DOHH2 (cell line): ENCODE data around the gene SLC8B1.

Experiments
- H3F3A ChIP-seq: fragments of 200-600 bp; sonication (generic), shearing (Covaris generic); 2 replicates; pipeline ENCODE4 v1.6.0; 2016; ENCODE audit warnings: antibody characterized with exemption, mild to moderate bottlenecking; ENCODE audit not compliant: control insufficient read depth, insufficient read depth
- H3K27ac ChIP-seq: fragments of 200-600 bp; sonication (generic); 2 replicates; pipeline ENCODE4 v1.5.1; 2014; ENCODE audit warnings: low read depth, mild to moderate bottlenecking, low read length, moderate library complexity
- H3K27me3 ChIP-seq: fragments of 200-600 bp; sonication (generic); 2 replicates; pipeline ENCODE4 v1.6.1; 2014; ENCODE audit warnings: mild to moderate bottlenecking, low read length, mixed read lengths; ENCODE audit not compliant: control insufficient read depth
- H3K36me3 ChIP-seq: fragments of 200-600 bp; sonication (generic); 2 replicates; pipeline ENCODE4 v1.6.1; 2014; ENCODE audit warnings: mild to moderate bottlenecking, low read length, moderate library complexity, mixed read lengths; ENCODE audit not compliant: control insufficient read depth
- H3K4me1 ChIP-seq: fragments of 200-600 bp; sonication (generic); 2 replicates; pipeline ENCODE4 v1.6.1; 2014; ENCODE audit warnings: mild to moderate bottlenecking, low read length, mixed read lengths; ENCODE audit not compliant: control insufficient read depth
- H3K4me2 ChIP-seq: fragments of 200-600 bp; sonication (generic); 2 replicates; pipeline ENCODE4 v1.6.0; 2014; ENCODE audit warnings: mild to moderate bottlenecking, low read length, moderate library complexity
- H3K4me3 ChIP-seq: fragments of 200-600 bp; sonication (generic); 2 replicates; pipeline ENCODE4 v1.5.1; 2014; ENCODE audit warnings: mild to moderate bottlenecking, low read length, mixed read lengths
- H3K79me2 ChIP-seq: fragments of 200-600 bp; sonication (generic); 2 replicates; pipeline ENCODE4 v1.6.1; 2014; ENCODE audit warnings: mild to moderate bottlenecking, low read length, mixed read lengths; ENCODE audit not compliant: control insufficient read depth
- H3K9me2 ChIP-seq: fragments of 200-600 bp; sonication (generic); replicated peaks from 2 replicates; pipeline ENCODE4 v1.6.1; 2014; ENCODE audit warnings: mild to moderate bottlenecking, low read length, mixed read lengths; ENCODE audit not compliant: control insufficient read depth
- H3K9me3 ChIP-seq: fragments of 200-600 bp; sonication (generic); 2 replicates; pipeline ENCODE4 v1.6.1; 2014; ENCODE audit warnings: antibody characterized with exemption, low read length, mixed read lengths; ENCODE audit not compliant: control insufficient read depth, insufficient read depth
- H4K20me1 ChIP-seq: fragments of 200-600 bp; sonication (generic); 2 replicates; pipeline ENCODE4 v1.6.0; 2014; ENCODE audit warnings: low read depth, mild to moderate bottlenecking, antibody characterized with exemption, low read length, moderate library complexity; ENCODE audit not compliant: control insufficient read depth, insufficient read depth
- EZH2phosphoT487 ChIP-seq: fragments of 200-600 bp; sonication (generic); IDR thresholded peaks from 2 replicates; pipeline ENCODE4 v1.6.1; 2017; ENCODE audit warnings: borderline replicate concordance, mild to moderate bottlenecking, antibody characterized with exemption, low read length, moderate library complexity, mixed read lengths
- TF ChIP-seq, protein P1 (sequence below): fragments of 200-600 bp; sonication (generic); IDR thresholded peaks from one replicate; pipeline ENCODE4 v1.5.1; 2014; ENCODE audit warnings: antibody characterized with exemption, mild to moderate bottlenecking, low read depth, low read length; ENCODE audit not compliant: poor library complexity, severe bottlenecking

Gene SLC8B1

DNA sequence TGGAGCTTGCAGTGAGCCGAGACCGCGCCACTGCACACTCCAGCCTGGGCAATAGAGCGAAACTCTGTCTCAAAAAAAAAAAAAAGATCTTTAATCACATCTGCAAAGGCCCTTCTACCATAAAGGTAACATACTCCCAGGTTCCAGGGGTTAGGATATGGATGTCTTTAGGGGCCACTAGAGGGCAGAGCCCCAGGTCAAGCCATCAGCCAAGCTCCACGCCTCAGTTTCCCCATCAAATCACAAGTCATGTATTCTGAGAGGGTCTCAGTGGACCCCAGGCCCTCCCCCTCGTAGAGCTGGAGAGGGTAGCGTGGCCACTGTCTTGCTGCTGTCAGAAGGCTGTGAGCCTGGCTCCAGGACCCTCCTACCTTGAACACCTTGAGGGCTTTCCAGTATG is 18.8 kb downstream of the SLC8B1 start:
- H4K20me1 ChIP-seq = no peaks in the 10 kb centered on the region
- no peak overlapping the region for H3K27ac ChIP-seq
- no peaks in the 10 kb centered on the region for H3K27me3 ChIP-seq
- no peaks in the 10 kb centered on the region for H3F3A ChIP-seq
- no peak overlapping the region for H3K4me2 ChIP-seq
- peaks cover 4% of the 10 kb centered on the region; the same call in 1 of the 2 replicates for H3K4me1 ChIP-seq
- H3K4me3 ChIP-seq = no peak overlapping the region
- no peaks in the 10 kb centered on the region for H3K9me3 ChIP-seq
- no peaks in the 10 kb centered on the region for H3K9me2 ChIP-seq
- no peaks in the 10 kb centered on the region for H3K79me2 ChIP-seq
- no peak for TF ChIP-seq EZH2phosphoT487
- TF ChIP-seq, protein P1, sequence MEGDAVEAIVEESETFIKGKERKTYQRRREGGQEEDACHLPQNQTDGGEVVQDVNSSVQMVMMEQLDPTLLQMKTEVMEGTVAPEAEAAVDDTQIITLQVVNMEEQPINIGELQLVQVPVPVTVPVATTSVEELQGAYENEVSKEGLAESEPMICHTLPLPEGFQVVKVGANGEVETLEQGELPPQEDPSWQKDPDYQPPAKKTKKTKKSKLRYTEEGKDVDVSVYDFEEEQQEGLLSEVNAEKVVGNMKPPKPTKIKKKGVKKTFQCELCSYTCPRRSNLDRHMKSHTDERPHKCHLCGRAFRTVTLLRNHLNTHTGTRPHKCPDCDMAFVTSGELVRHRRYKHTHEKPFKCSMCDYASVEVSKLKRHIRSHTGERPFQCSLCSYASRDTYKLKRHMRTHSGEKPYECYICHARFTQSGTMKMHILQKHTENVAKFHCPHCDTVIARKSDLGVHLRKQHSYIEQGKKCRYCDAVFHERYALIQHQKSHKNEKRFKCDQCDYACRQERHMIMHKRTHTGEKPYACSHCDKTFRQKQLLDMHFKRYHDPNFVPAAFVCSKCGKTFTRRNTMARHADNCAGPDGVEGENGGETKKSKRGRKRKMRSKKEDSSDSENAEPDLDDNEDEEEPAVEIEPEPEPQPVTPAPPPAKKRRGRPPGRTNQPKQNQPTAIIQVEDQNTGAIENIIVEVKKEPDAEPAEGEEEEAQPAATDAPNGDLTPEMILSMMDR = peak; percentile 53
- H3K36me3 ChIP-seq = peaks cover 20% of the 10 kb centered on the region

DNA sequence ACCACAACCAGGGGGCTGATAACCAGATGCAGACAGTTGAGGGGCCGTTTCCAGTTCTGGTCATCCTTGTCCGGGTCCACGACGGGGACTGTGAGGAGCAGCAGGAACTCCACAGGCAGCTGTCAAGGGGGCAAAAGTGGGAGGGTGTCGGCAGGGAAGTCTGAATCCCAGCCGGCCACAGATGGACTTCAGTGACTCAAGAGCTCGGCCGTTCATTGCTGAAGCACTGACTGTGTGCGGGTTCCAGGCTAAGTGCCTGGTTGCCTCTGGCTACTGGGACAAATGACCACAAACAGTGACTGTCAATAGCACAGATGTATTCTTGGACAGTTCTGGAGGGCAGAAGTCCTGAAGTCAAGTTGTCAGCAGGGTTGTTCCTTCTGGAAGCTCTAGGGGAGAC is 19.6 kb downstream of the SLC8B1 start:
- Histone ChIP-seq H3K9me2 (no peaks in the 10 kb centered on the region), H4K20me1 (no peaks in the 10 kb centered on the region), H3K27ac (no peak overlapping the region), H3K4me3 (no peak overlapping the region), H3K9me3 (no peaks in the 10 kb centered on the region), H3K79me2 (no peaks in the 10 kb centered on the region), H3F3A (no peaks in the 10 kb centered on the region), H3K4me2 (no peak overlapping the region), H3K36me3 (peaks cover 20% of the 10 kb centered on the region), H3K27me3 (no peaks in the 10 kb centered on the region), H3K4me1 (peaks cover 4% of the 10 kb centered on the region; the same call in 1 of the 2 replicates)
- TF ChIP-seq, protein P1 = no peak
- TF ChIP-seq EZH2phosphoT487 = no peak

GRCh38 chr12:113314121-113314529 is 20.8 kb downstream of the SLC8B1 start:
- no peaks in the 10 kb centered on the region for H3F3A ChIP-seq
- TF ChIP-seq, protein P1 = no peak
- TF ChIP-seq EZH2phosphoT487 = no peak
- no peaks in the 10 kb centered on the region for H3K27me3 ChIP-seq
- no peak overlapping the region for H3K27ac ChIP-seq
- H3K36me3 ChIP-seq = peaks cover 20% of the 10 kb centered on the region
- peaks cover 4% of the 10 kb centered on the region; the same call in 1 of the 2 replicates for H3K4me1 ChIP-seq
- no peaks in the 10 kb centered on the region for H3K9me3 ChIP-seq
- no peaks in the 10 kb centered on the region for H3K9me2 ChIP-seq
- no peaks in the 10 kb centered on the region for H4K20me1 ChIP-seq
- no peak overlapping the region for H3K4me3 ChIP-seq
- H3K4me2 ChIP-seq = no peak overlapping the region
- H3K79me2 ChIP-seq = no peaks in the 10 kb centered on the region

GRCh38 chr12:113310489-113310888 is 24.4 kb downstream of the SLC8B1 start:
- H3K9me2 ChIP-seq = no peaks in the 10 kb centered on the region
- H3K4me1 ChIP-seq = peaks cover 4% of the 10 kb centered on the region; the same call in 1 of the 2 replicates
- H3K79me2 ChIP-seq = no peaks in the 10 kb centered on the region
- no peaks in the 10 kb centered on the region for H3K27me3 ChIP-seq
- H3K9me3 ChIP-seq = no peaks in the 10 kb centered on the region
- no peaks in the 10 kb centered on the region for H4K20me1 ChIP-seq
- H3K4me3 ChIP-seq = no peak overlapping the region
- TF ChIP-seq EZH2phosphoT487 = no peak
- TF ChIP-seq, protein P1 = peak; percentile 27
- no peaks in the 10 kb centered on the region for H3F3A ChIP-seq
- peaks cover 6% of the 10 kb centered on the region; the same call in 1 of the 2 replicates for H3K36me3 ChIP-seq
- H3K27ac ChIP-seq = no peak overlapping the region
- H3K4me2 ChIP-seq = no peak overlapping the region
